GM12878 (cell line): ENCODE measurements around the gene HDHD2. TPM values are rescaled to one million over a fixed set of nuclear protein-coding genes. Genes with fewer than 3 reads are reported as not detected.

ENCODE experiments used
- BHLHE40 ChIP-seq, 2 experiments: fragments of 450-650 bp in 1 of 2; IDR thresholded peaks; 2 replicates each; pipeline ENCODE4 v1.6.1; 2011 to 2017; ENCODE audit warnings: low read depth in 2 of 2, borderline replicate concordance in 1 of 2, improper control_type of control experiment in 1 of 2, low read length in 1 of 2, mild to moderate bottlenecking in 1 of 2
- BMI1 ChIP-seq: fragments of 450-650 bp; IDR thresholded peaks from 2 replicates; pipeline ENCODE4 v1.6.1; 2016; ENCODE audit warnings: mild to moderate bottlenecking, moderate library complexity, borderline replicate concordance
- CBX5 ChIP-seq: sonication (generic); IDR thresholded peaks from 2 replicates; pipeline ENCODE4 v1.6.1; 2016; ENCODE audit warnings: low read depth, moderate library complexity, mild to moderate bottlenecking, inconsistent platforms
- CEBPB ChIP-seq, 2 experiments: fragments of 150-350 bp in 1 of 2; IDR thresholded peaks; 2 replicates each; pipeline ENCODE4 v1.6.1; 2012 to 2014; ENCODE audit warnings: low read depth in 2 of 2, low read length in 2 of 2, borderline replicate concordance in 1 of 2, inconsistent platforms in 1 of 2
- CEBPZ ChIP-seq: fragments of 150-350 bp; IDR thresholded peaks from 2 replicates; pipeline ENCODE4 v1.6.1; 2016; ENCODE audit warnings: low read depth, low read length
- EED ChIP-seq: sonication (generic); IDR thresholded peaks from 2 replicates; pipeline ENCODE4 v1.6.1; 2016; ENCODE audit warnings: antibody characterized with exemption, low read depth
- FOXM1 ChIP-seq: IDR thresholded peaks from 2 replicates; pipeline ENCODE4 v1.6.1; 2012; ENCODE audit warnings: low read depth, mild to moderate bottlenecking, inconsistent platforms, low read length, moderate library complexity
- GABPA ChIP-seq: IDR thresholded peaks from 2 replicates; pipeline ENCODE4 v1.6.1; 2014; ENCODE audit warnings: antibody characterized with exemption, low read depth, mild to moderate bottlenecking, inconsistent platforms
- HDAC2 ChIP-seq: fragments of 200-600 bp; sonication (generic); IDR thresholded peaks from 2 replicates; pipeline ENCODE4 v1.6.1; 2017
- IKZF2 ChIP-seq, 2 experiments: fragments of 450-650 bp; IDR thresholded peaks; 2 replicates each; pipeline ENCODE4 v1.6.1; 2017; ENCODE audit warnings: mild to moderate bottlenecking in 2 of 2, moderate library complexity in 2 of 2
- IRF4 ChIP-seq: IDR thresholded peaks from 2 replicates; pipeline ENCODE4 v1.6.1; 2011; ENCODE audit warnings: low read depth, low read length
- JUNB ChIP-seq: IDR thresholded peaks from 2 replicates; pipeline ENCODE4 v1.6.1; 2016; ENCODE audit warnings: antibody characterized with exemption, mild to moderate bottlenecking
- JUND ChIP-seq: IDR thresholded peaks from 2 replicates; pipeline ENCODE4 v1.6.1; 2012; ENCODE audit warnings: low read depth, mild to moderate bottlenecking, low read length, improper control_type of control experiment, moderate library complexity
- KDM1A ChIP-seq: fragments of 200-600 bp; sonication (generic); IDR thresholded peaks from 2 replicates; pipeline ENCODE4 v1.6.1; 2016; ENCODE audit warnings: borderline replicate concordance
- MLLT1 ChIP-seq: fragments of 450-650 bp; IDR thresholded peaks from 2 replicates; pipeline ENCODE4 v1.6.1; 2016; ENCODE audit warnings: mild to moderate bottlenecking
- MTA2 ChIP-seq: fragments of 450-650 bp; IDR thresholded peaks from 2 replicates; pipeline ENCODE4 v1.6.1; 2016; ENCODE audit warnings: low read depth, mild to moderate bottlenecking, moderate library complexity
- NR2F1 ChIP-seq: fragments of 450-650 bp; conservative IDR thresholded peaks from 2 replicates; pipeline ENCODE4 v1.6.1; 2017; ENCODE audit warnings: mild to moderate bottlenecking
- PAX5 ChIP-seq: IDR thresholded peaks from 2 replicates; pipeline ENCODE4 v1.6.1; 2011; ENCODE audit warnings: low read depth, low read length, borderline replicate concordance
- POLR2AphosphoS5 ChIP-seq: IDR thresholded peaks from 2 replicates; pipeline ENCODE4 v1.6.1; 2011; ENCODE audit warnings: mild to moderate bottlenecking, low read length, inconsistent platforms
- RELB ChIP-seq: fragments of 450-650 bp; IDR thresholded peaks from 2 replicates; pipeline ENCODE4 v1.6.1; 2017; ENCODE audit warnings: low read depth, mild to moderate bottlenecking, moderate library complexity
- SMC3 ChIP-seq: IDR thresholded peaks from 2 replicates; pipeline ENCODE4 v1.6.1; 2011; ENCODE audit warnings: low read length, improper control_type of control experiment, borderline replicate concordance
- TCF12 ChIP-seq: IDR thresholded peaks from 2 replicates; pipeline ENCODE4 v1.6.1; 2011; ENCODE audit warnings: low read depth, mild to moderate bottlenecking, low read length
- YBX1 ChIP-seq: fragments of 450-650 bp; IDR thresholded peaks from 2 replicates; pipeline ENCODE4 v1.6.1; 2016; ENCODE audit warnings: antibody characterized with exemption
- ZNF207 ChIP-seq: fragments of 450-650 bp; IDR thresholded peaks from 2 replicates; pipeline ENCODE4 v1.6.1; 2014; ENCODE audit warnings: antibody characterized with exemption, mild to moderate bottlenecking, borderline replicate concordance
- ZNF217 ChIP-seq: fragments of 450-650 bp; IDR thresholded peaks from 2 replicates; pipeline ENCODE4 v1.6.1; 2017; ENCODE audit warnings: antibody characterized with exemption, mild to moderate bottlenecking
- polyA plus RNA-seq, 11 experiments: library from polyadenylated mRNA; depleted of rRNA in 4 of 11; unstranded in 6 of 11; stranded (reverse) in 5 of 11; fragments of >200 nt; fragmentation: Nextera tagmentation in 4 of 11; fragmentation: Illumina TruSeq in 1 of 11; extraction: Ambion mirVana in 4 of 11; extraction: Trizol in 1 of 11; gene quantifications; 1 replicate in 1 of 11; 2 replicates in 10 of 11; pipeline versions ENCODE4 v1.2.1 to v1.2.3, GENCODE V29; 2011 to 2016; ENCODE audit warnings: inconsistent platforms in 2 of 11, missing spikeins in 2 of 11, low read depth in 1 of 11
- total RNA-seq, 4 experiments: library from RNA; depleted of rRNA in 3 of 4; stranded (reverse); fragments of >200 nt in 3 of 4; fragmentation: Illumina TruSeq in 1 of 4; extraction: Trizol in 1 of 4; gene quantifications; 2 replicates each; pipeline versions ENCODE4 v1.2.1 to v1.2.3, GENCODE V29; 2013 to 2021
- TF ChIP-seq, protein P1 (sequence below): IDR thresholded peaks from 2 replicates; pipeline ENCODE4 v1.6.1; 2012; ENCODE audit warnings: low read length, inconsistent platforms

Gene HDHD2
- total and polyA plus RNA-seq, 10 of the 15 experiments (the other 5 are each of a cell fraction or from before 2014, with no cell fraction given): 4.6 to 29.1 (median 17.7) TPM

DNA sequence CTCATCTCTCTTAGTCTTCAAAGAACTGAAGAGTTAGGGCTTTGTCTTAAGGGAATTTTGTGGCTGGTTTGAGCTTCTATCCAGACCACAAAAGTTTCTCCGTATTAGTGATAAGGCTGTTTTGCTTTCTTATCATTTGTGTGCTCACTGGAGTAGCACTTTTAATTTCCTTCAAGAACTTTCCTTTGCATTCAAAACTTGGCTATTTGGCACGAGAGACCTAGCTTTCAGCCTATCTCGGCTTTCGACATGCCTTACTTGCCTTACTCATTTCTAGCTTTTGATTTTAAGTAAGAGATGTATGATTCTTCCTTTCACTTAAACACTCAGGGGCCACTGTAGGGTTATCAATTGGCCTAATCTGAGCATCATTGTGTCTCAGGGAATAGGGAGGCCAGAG, 29.9 kb downstream of the HDHD2 start (continued):
- peak; percentile 98 for TF ChIP-seq JUNB
- peak; percentile 56; the same call in 1 of the 2 replicates for TF ChIP-seq GABPA
- peak; percentile 97 for TF ChIP-seq ZNF217
- no peak for TF ChIP-seq JUND
- no peak for TF ChIP-seq BMI1
- TF ChIP-seq ZNF207: no peak
- TF ChIP-seq POLR2AphosphoS5: no peak
- no peak for TF ChIP-seq HDAC2
- TF ChIP-seq, protein P1, sequence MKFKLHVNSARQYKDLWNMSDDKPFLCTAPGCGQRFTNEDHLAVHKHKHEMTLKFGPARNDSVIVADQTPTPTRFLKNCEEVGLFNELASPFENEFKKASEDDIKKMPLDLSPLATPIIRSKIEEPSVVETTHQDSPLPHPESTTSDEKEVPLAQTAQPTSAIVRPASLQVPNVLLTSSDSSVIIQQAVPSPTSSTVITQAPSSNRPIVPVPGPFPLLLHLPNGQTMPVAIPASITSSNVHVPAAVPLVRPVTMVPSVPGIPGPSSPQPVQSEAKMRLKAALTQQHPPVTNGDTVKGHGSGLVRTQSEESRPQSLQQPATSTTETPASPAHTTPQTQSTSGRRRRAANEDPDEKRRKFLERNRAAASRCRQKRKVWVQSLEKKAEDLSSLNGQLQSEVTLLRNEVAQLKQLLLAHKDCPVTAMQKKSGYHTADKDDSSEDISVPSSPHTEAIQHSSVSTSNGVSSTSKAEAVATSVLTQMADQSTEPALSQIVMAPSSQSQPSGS: peak; percentile 77; the same call in 1 of the 2 replicates
- no peak for TF ChIP-seq MLLT1
- TF ChIP-seq RELB: peak; percentile 22; the same call in 1 of the 2 replicates
- 0 out of 4 replicates have a peak, but pooled peaks of 1 of the 2 experiments have one; percentile 53 for TF ChIP-seq CEBPB (IDR thresholded peaks at IDR 0.05; ENCODE audit: borderline replicate concordance in 1 of 2, low read depth in 2 of 2, low read length in 2 of 2)
- peak; percentile 58; the same call in 1 of the 2 replicates for TF ChIP-seq EED
- no peak for TF ChIP-seq YBX1
- peak; percentile 65; the same call in 1 of the 2 replicates for TF ChIP-seq NR2F1
- TF ChIP-seq PAX5: peak; percentile 87; the same call in 1 of the 2 replicates
- TF ChIP-seq CBX5: no peak
- peak; percentile 91 for TF ChIP-seq FOXM1
- no peak for TF ChIP-seq SMC3
- TF ChIP-seq TCF12: no peak
- TF ChIP-seq MTA2: peak; percentile 40; the same call in 1 of the 2 replicates
- peak; percentile 81 to 84; a peak in 3 of 4 replicates for TF ChIP-seq BHLHE40 (IDR thresholded peaks at IDR 0.05; ENCODE audit: borderline replicate concordance in 1 of 2, low read depth in 2 of 2, low read length in 1 of 2)
- no peak for TF ChIP-seq CEBPZ
- peak; percentile 82 for TF ChIP-seq IRF4
- peak; percentile 27 to 65; a peak in 2 of 4 replicates for TF ChIP-seq IKZF2 (IDR thresholded peaks at IDR 0.05)
- no peak for TF ChIP-seq KDM1A
